Neural progenitor cell (in vitro differentiated cells): ENCODE results near the gene ST13. TPM values are rescaled to one million over a fixed set of nuclear protein-coding genes. Genes with fewer than 3 reads are reported as not detected.

Source experiments
- DNase-seq: peaks from one replicate; pipeline ENCODE4 v3.0.0-alpha.2; 2016; ENCODE audit warnings: low spot score
- H2AFZ ChIP-seq: fragments of 200-600 bp; sonication (generic); replicated peaks from 2 replicates; pipeline ENCODE4 v1.6.1; 2016; ENCODE audit warnings: antibody characterized with exemption
- H3F3A ChIP-seq: fragments of 200-600 bp; sonication (generic); 2 replicates; pipeline ENCODE4 v1.6.1; 2016; ENCODE audit warnings: antibody characterized with exemption, low read depth
- H3K27ac ChIP-seq: fragments of 200-600 bp; sonication (generic); 2 replicates; pipeline ENCODE4 v1.5.1; 2016; ENCODE audit warnings: mild to moderate bottlenecking
- H3K27me3 ChIP-seq: fragments of 200-600 bp; sonication (generic); 2 replicates; pipeline ENCODE4 v1.6.1; 2016; ENCODE audit warnings: mild to moderate bottlenecking, moderate library complexity
- H3K36me3 ChIP-seq: fragments of 200-600 bp; sonication (generic); 2 replicates; pipeline ENCODE4 v1.5.1; 2016
- H3K4me1 ChIP-seq: fragments of 200-600 bp; sonication (generic); 2 replicates; pipeline ENCODE4 v1.6.1; 2016; ENCODE audit warnings: mixed run types
- H3K4me2 ChIP-seq: fragments of 200-600 bp; sonication (generic); 2 replicates; pipeline ENCODE4 v1.6.1; 2016
- H3K4me3 ChIP-seq: fragments of 200-600 bp; sonication (generic); 2 replicates; pipeline ENCODE4 v1.5.1; 2016
- H3K79me2 ChIP-seq: fragments of 200-600 bp; sonication (generic); 2 replicates; pipeline ENCODE4 v1.6.1; 2016; ENCODE audit warnings: low read depth
- H3K9ac ChIP-seq: fragments of 200-600 bp; sonication (generic); 2 replicates; pipeline ENCODE4 v1.6.1; 2016
- H3K9me3 ChIP-seq: fragments of 200-600 bp; sonication (generic); 2 replicates; pipeline ENCODE4 v1.5.1; 2016; ENCODE audit warnings: low read depth
- H4K20me1 ChIP-seq: fragments of 200-600 bp; sonication (generic); 2 replicates; pipeline ENCODE4 v1.6.1; 2016; ENCODE audit warnings: low read depth
- H3K27ac Mint-ChIP-seq: 3 replicates; pipeline ENCODE4 v1.8.0; 2021; ENCODE audit warnings: mixed read lengths
- H3K27me3 Mint-ChIP-seq: 2 replicates; pipeline ENCODE4 v1.8.0; 2022; ENCODE audit warnings: low read depth, mild to moderate bottlenecking, inconsistent platforms, moderate library complexity, mixed read lengths; ENCODE audit not compliant: insufficient read depth
- H3K36me3 Mint-ChIP-seq: 3 replicates; pipeline ENCODE4 v1.8.0; 2021; ENCODE audit warnings: mixed read lengths
- H3K4me1 Mint-ChIP-seq: 3 replicates; pipeline ENCODE4 v1.8.0; 2021; ENCODE audit warnings: mixed read lengths
- H3K4me3 Mint-ChIP-seq: 3 replicates; pipeline ENCODE4 v1.8.0; 2021; ENCODE audit warnings: mild to moderate bottlenecking, moderate library complexity, mixed read lengths
- H3K9me3 Mint-ChIP-seq: 3 replicates; pipeline ENCODE4 v1.8.0; 2020; ENCODE audit warnings: mixed read lengths
- EZH2 ChIP-seq: fragments of 200-600 bp; sonication (generic); IDR thresholded peaks from 2 replicates; pipeline ENCODE4 v1.6.1; 2017; ENCODE audit warnings: antibody characterized with exemption, mild to moderate bottlenecking, moderate library complexity
- EZH2phosphoT487 ChIP-seq: fragments of 200-600 bp; sonication (generic); IDR thresholded peaks from 2 replicates; pipeline ENCODE4 v1.6.1; 2017; ENCODE audit warnings: antibody characterized with exemption
- total RNA-seq: library from RNA; depleted of rRNA; stranded (reverse); fragments of >200 nt; gene quantifications from 2 replicates; pipeline ENCODE4 v1.2.3, GENCODE V29; 2015; ENCODE audit warnings: low replicate concordance
- TF ChIP-seq, protein P1 (sequence below): fragments of 200-600 bp; sonication (generic); IDR thresholded peaks from 2 replicates; pipeline ENCODE4 v1.5.1; 2017; ENCODE audit warnings: antibody characterized with exemption, mild to moderate bottlenecking

Gene ST13
- total RNA-seq, 1 donor from 2014 or later = 310 TPM

DNA sequence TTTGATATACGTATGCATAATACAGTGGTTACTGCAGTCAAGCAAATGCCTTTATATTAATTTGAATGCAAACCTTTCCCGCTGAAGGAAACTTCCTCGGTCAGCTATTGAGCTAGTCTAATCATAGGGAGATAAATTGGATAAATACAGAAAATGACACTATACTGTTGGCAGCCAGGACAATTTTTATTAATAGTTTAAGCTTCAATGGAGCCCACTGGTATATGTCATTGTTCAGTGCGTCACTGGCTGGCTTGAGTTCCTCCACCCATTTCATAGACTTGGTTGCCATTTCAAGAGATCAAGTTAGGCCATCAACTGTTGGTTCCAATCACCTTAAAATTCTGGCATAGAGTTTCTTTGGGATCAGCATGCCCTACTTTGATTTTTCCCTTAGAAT is 38.0 kb upstream of the ST13 start:
- H3K4me3 Mint-ChIP-seq = no peak overlapping the region
- H3K4me3 ChIP-seq = no peak overlapping the region

DNA sequence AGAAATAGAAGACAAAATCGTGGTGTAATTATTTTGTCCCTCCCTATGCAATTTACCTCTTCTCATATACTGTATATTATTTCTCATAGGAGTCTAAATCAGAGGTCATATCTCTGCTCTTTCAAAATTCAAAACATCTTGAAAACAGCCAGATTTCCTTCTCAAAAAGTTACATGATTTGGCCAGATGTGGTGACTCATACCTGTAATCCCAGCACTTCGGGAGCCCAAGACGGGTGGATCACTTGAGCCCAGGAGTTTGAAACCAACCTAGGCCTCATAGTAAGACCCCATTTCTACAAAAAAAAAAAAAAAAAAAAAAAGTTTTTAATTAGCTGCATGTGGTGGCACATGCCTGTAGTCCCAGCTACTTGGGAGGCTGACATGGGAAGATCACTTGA is 34.4 kb upstream of the ST13 start:
- H3K27me3 Mint-ChIP-seq = no peaks in the 10 kb centered on the region
- no peaks in the 10 kb centered on the region for H3K4me1 Mint-ChIP-seq
- DNase-seq = no peak
- Histone ChIP-seq H3K9me3 (no peaks in the 10 kb centered on the region), H3K36me3 (no peaks in the 10 kb centered on the region), H3F3A (no peaks in the 10 kb centered on the region), H3K27ac (no peak overlapping the region), H3K4me3 (no peak overlapping the region), H3K27me3 (no peaks in the 10 kb centered on the region), H3K79me2 (no peaks in the 10 kb centered on the region), H3K4me1 (no peaks in the 10 kb centered on the region), H2AFZ (no peak overlapping the region), H3K4me2 (no peak overlapping the region), H4K20me1 (no peaks in the 10 kb centered on the region), H3K9ac (no peak overlapping the region)
- H3K27ac Mint-ChIP-seq = no peak overlapping the region
- no peak overlapping the region for H3K4me3 Mint-ChIP-seq
- peaks cover 15% of the 10 kb centered on the region for H3K36me3 Mint-ChIP-seq
- H3K9me3 Mint-ChIP-seq = no peaks in the 10 kb centered on the region
- TF ChIP-seq EZH2 = no peak
- TF ChIP-seq, protein P1, sequence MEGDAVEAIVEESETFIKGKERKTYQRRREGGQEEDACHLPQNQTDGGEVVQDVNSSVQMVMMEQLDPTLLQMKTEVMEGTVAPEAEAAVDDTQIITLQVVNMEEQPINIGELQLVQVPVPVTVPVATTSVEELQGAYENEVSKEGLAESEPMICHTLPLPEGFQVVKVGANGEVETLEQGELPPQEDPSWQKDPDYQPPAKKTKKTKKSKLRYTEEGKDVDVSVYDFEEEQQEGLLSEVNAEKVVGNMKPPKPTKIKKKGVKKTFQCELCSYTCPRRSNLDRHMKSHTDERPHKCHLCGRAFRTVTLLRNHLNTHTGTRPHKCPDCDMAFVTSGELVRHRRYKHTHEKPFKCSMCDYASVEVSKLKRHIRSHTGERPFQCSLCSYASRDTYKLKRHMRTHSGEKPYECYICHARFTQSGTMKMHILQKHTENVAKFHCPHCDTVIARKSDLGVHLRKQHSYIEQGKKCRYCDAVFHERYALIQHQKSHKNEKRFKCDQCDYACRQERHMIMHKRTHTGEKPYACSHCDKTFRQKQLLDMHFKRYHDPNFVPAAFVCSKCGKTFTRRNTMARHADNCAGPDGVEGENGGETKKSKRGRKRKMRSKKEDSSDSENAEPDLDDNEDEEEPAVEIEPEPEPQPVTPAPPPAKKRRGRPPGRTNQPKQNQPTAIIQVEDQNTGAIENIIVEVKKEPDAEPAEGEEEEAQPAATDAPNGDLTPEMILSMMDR = no peak
- no peak for TF ChIP-seq EZH2phosphoT487

More for the DNA sequence above, 38.0 kb upstream of the ST13 start:
- Histone ChIP-seq H3K36me3 (no peaks in the 10 kb centered on the region), H3K79me2 (no peaks in the 10 kb centered on the region), H3F3A (no peaks in the 10 kb centered on the region), H3K27ac (no peak overlapping the region), H3K27me3 (no peaks in the 10 kb centered on the region), H2AFZ (no peak overlapping the region), H3K9ac (no peak overlapping the region), H3K4me1 (no peaks in the 10 kb centered on the region), H3K4me2 (no peak overlapping the region), H4K20me1 (no peaks in the 10 kb centered on the region), H3K9me3 (no peaks in the 10 kb centered on the region)
- DNase-seq = no peak
- Mint-ChIP-seq H3K36me3 (peaks cover 9% of the 10 kb centered on the region), H3K27me3 (no peaks in the 10 kb centered on the region), H3K27ac (no peak overlapping the region), H3K4me1 (no peaks in the 10 kb centered on the region), H3K9me3 (no peaks in the 10 kb centered on the region)
- TF ChIP-seq, protein P1 = no peak
- TF ChIP-seq EZH2 = no peak
- no peak for TF ChIP-seq EZH2phosphoT487

DNA sequence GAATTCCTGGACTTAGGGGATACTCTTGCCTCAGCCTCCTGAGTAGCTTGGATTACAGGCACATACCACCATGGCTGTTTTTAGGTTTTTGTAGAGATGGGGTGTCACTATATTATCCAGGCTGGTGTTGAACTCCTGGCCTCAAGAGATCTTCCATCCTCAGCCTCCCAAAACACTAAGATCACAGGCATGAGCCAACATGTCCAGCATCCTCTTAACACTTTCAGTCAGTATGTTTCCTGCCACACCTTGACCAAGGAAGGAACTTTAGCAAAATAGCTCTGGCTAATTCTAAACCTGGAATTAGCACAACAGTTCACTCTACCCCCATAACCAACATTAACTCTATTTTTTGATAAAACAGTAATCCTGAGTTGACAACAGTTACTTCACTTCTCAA is 32.7 kb upstream of the ST13 start:
- H3K4me1 ChIP-seq = no peaks in the 10 kb centered on the region
- Mint-ChIP-seq H3K4me1 (no peaks in the 10 kb centered on the region), H3K4me3 (no peak overlapping the region), H3K9me3 (no peaks in the 10 kb centered on the region), H3K27ac (no peak overlapping the region), H3K27me3 (no peaks in the 10 kb centered on the region), H3K36me3 (peaks cover 11% of the 10 kb centered on the region)
- no peak for TF ChIP-seq EZH2
- H4K20me1 ChIP-seq = no peaks in the 10 kb centered on the region
- no peak overlapping the region for H3K27ac ChIP-seq
- H3K27me3 ChIP-seq = no peaks in the 10 kb centered on the region
- H2AFZ ChIP-seq = no peak overlapping the region
- no peaks in the 10 kb centered on the region for H3K79me2 ChIP-seq
- H3K4me2 ChIP-seq = no peak overlapping the region
- no peak overlapping the region for H3K4me3 ChIP-seq
- no peaks in the 10 kb centered on the region for H3K36me3 ChIP-seq
- no peaks in the 10 kb centered on the region for H3F3A ChIP-seq
- no peak overlapping the region for H3K9ac ChIP-seq
- DNase-seq = no peak
- no peaks in the 10 kb centered on the region for H3K9me3 ChIP-seq

DNA sequence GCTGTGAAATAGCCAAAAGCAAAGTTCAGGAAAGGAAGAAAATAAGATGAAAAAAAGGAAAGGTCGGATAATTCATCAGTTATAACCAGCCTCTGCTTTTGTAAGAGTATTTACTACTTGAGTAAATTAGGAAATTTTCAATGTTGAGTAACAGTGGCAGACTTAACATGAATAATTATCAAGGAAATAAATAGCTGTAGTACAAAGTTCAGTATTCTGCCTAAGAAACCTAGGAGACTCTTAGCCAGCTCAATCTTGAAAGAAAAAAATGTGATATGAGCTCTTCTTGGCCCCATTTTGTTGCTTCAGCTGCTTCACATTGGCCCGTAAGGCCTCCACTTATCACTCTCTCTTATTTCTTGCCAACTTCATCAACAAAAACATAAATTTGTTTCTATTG is 22.5 kb upstream of the ST13 start:
- H3K9me3 ChIP-seq = no peaks in the 10 kb centered on the region
- H3K9me3 Mint-ChIP-seq = no peaks in the 10 kb centered on the region
- no peaks in the 10 kb centered on the region for H3K79me2 ChIP-seq
- DNase-seq = no peak
- no peak overlapping the region for H3K27ac ChIP-seq
- no peak overlapping the region for H3K4me3 ChIP-seq
- TF ChIP-seq, protein P1 = no peak
- TF ChIP-seq EZH2 = no peak
- no peak for TF ChIP-seq EZH2phosphoT487
- H3K36me3 ChIP-seq = peaks cover 4% of the 10 kb centered on the region
- H4K20me1 ChIP-seq = no peaks in the 10 kb centered on the region
- no peaks in the 10 kb centered on the region for H3K4me1 ChIP-seq
- H3K27me3 Mint-ChIP-seq = no peaks in the 10 kb centered on the region
- H3K27ac Mint-ChIP-seq = no peak overlapping the region
- no peak overlapping the region for H3K9ac ChIP-seq
- H2AFZ ChIP-seq = no peak overlapping the region
- H3K4me1 Mint-ChIP-seq = no peaks in the 10 kb centered on the region
- H3K4me3 Mint-ChIP-seq = no peak overlapping the region
- no peak overlapping the region for H3K4me2 ChIP-seq
- no peaks in the 10 kb centered on the region for H3K27me3 ChIP-seq
- H3F3A ChIP-seq = no peaks in the 10 kb centered on the region
- peaks cover 4% of the 10 kb centered on the region for H3K36me3 Mint-ChIP-seq
